Endothelial cell of umbilical vein (primary cell): Measurements from ENCODE around the gene DR1. TPM values are rescaled to one million over a fixed set of nuclear protein-coding genes. Genes with fewer than 3 reads are reported as not detected.

Experiments
- BruUV-seq: library from RNA; stranded (reverse); fragments of 400-500 nt; replicated peaks from 2 replicates; lab custom pipeline; 2021; lab: Mats Ljungman, UMichigan
- CTCF ChIA-PET: fragments of 300-600, 350-600 bp; sonication (Branson Sonifier 250); formaldehyde crosslinking; loops from one replicate; lab custom pipeline; 2021; ENCODE audit warnings: antibody characterized with exemption, inconsistent platforms; lab: Charles Lee
- POLR2A ChIA-PET: fragments of 300-600, 350-600 bp; sonication (Branson Sonifier 250); formaldehyde crosslinking; loops from one replicate; lab custom pipeline; 2021; ENCODE audit warnings: antibody characterized with exemption, inconsistent platforms; lab: Charles Lee
- DNase-seq: peaks from one replicate; pipeline ENCODE4 v3.0.0-alpha.2; 2011; ENCODE audit warnings: low read depth, low spot score
- FAIRE-seq: peaks from 2 replicates; lab custom pipeline; 2011; peaks lifted over from hg19 to GRCh38; lab: Jason Lieb, UNC
- H2AFZ ChIP-seq: 2 replicates; pipeline ENCODE4 v1.6.0; 2012; ENCODE audit warnings: low read depth, low read length, control low read depth, inconsistent platforms
- H3K27ac ChIP-seq: 2 replicates; pipeline ENCODE4 v1.5.1; 2011; ENCODE audit warnings: low read depth, mild to moderate bottlenecking, control low read depth, low read length, moderate library complexity; ENCODE audit not compliant: insufficient read depth
- H3K27me3 ChIP-seq, 2 experiments: 2 replicates each; pipeline versions ENCODE4 v1.6.0 to v1.6.1; 2011; ENCODE audit warnings: low read length in 2 of 2, mixed read lengths in 1 of 2; ENCODE audit not compliant: control insufficient read depth in 2 of 2, insufficient read depth in 2 of 2
- H3K36me3 ChIP-seq, 2 experiments: 2 replicates in 1 of 2; 3 replicates in 1 of 2; pipeline ENCODE4 v1.5.1; 2011; ENCODE audit warnings: low read length in 2 of 2, mild to moderate bottlenecking in 1 of 2, moderate library complexity in 1 of 2; ENCODE audit not compliant: control insufficient read depth in 2 of 2, insufficient read depth in 2 of 2; ENCODE audit errors: extremely low read depth in 1 of 2
- H3K4me1 ChIP-seq: 3 replicates; pipeline ENCODE4 v1.5.1; 2011; ENCODE audit warnings: mild to moderate bottlenecking, low read length; ENCODE audit not compliant: control insufficient read depth, insufficient read depth; ENCODE audit errors: extremely low read depth
- H3K4me2 ChIP-seq: 2 replicates; pipeline ENCODE4 v1.6.1; 2011; ENCODE audit warnings: low read length, control low read depth, mixed read lengths; ENCODE audit not compliant: insufficient read depth
- H3K4me3 ChIP-seq, 3 experiments: fragments of 200-600 bp in 1 of 3; sonication (generic), shearing (Covaris generic) in 1 of 3; replicated peaks in 1 of 3; 2 replicates each; pipeline ENCODE4 v1.5.1; 2011 to 2016; ENCODE audit warnings: control low read depth in 3 of 3, low read length in 3 of 3, mild to moderate bottlenecking in 2 of 3, inconsistent platforms in 1 of 3, low read depth in 1 of 3, moderate library complexity in 1 of 3; ENCODE audit not compliant: insufficient read depth in 1 of 3
- H3K79me2 ChIP-seq: 2 replicates; pipeline ENCODE4 v1.6.0; 2012; ENCODE audit warnings: low read length, inconsistent platforms; ENCODE audit not compliant: control insufficient read depth, insufficient read depth
- H3K9ac ChIP-seq: replicated peaks from 2 replicates; pipeline ENCODE3; 2011; ENCODE audit warnings: low read length, control low read depth; ENCODE audit not compliant: insufficient read depth; ENCODE audit errors: extremely low read depth
- H3K9me1 ChIP-seq: replicated peaks from 3 replicates; pipeline ENCODE4 v1.6.0; 2011; ENCODE audit warnings: mild to moderate bottlenecking, low read length; ENCODE audit not compliant: control insufficient read depth, insufficient read depth; ENCODE audit errors: extremely low read depth
- H3K9me3 ChIP-seq: replicated peaks from 2 replicates; pipeline ENCODE4 v1.5.1; 2012; ENCODE audit warnings: low read length, inconsistent platforms; ENCODE audit not compliant: control insufficient read depth, insufficient read depth
- H4K20me1 ChIP-seq: replicated peaks from 2 replicates; pipeline ENCODE3; 2011; ENCODE audit warnings: mild to moderate bottlenecking, low read length; ENCODE audit not compliant: control insufficient read depth, insufficient read depth; ENCODE audit errors: extremely low read depth
- CTCF ChIP-seq, 2 donors: IDR thresholded peaks; 1 replicate in 1 of 2; 2 replicates in 1 of 2; pipeline ENCODE4 v1.5.1; 2011; ENCODE audit warnings: low read length in 2 of 2, mild to moderate bottlenecking in 2 of 2, moderate library complexity in 2 of 2, control low read depth in 1 of 2, inconsistent platforms in 1 of 2, low read depth in 1 of 2; ENCODE audit not compliant: insufficient read depth in 1 of 2; ENCODE audit errors: extremely low read depth in 1 of 2
- EZH2 ChIP-seq: IDR thresholded peaks from 2 replicates; pipeline ENCODE4 v1.6.1; 2012; ENCODE audit warnings: borderline replicate concordance, low read depth, mild to moderate bottlenecking, moderate library complexity, low read length, inconsistent platforms; ENCODE audit not compliant: severe bottlenecking
- FOS ChIP-seq: IDR thresholded peaks from 2 replicates; pipeline ENCODE4 v1.6.1; 2011; ENCODE audit warnings: mild to moderate bottlenecking, low read length, moderate library complexity, borderline replicate concordance; ENCODE audit not compliant: insufficient read depth
- GATA2 ChIP-seq: IDR thresholded peaks from 2 replicates; pipeline ENCODE4 v1.7.0; 2011; ENCODE audit warnings: low read depth, mild to moderate bottlenecking, moderate library complexity, mixed read lengths, low read length; ENCODE audit not compliant: insufficient read length, insufficient read depth
- JUN ChIP-seq: IDR thresholded peaks from 2 replicates; pipeline ENCODE4 v1.6.1; 2011; ENCODE audit warnings: borderline replicate concordance, low read depth; ENCODE audit not compliant: insufficient read length, insufficient read depth
- MAX ChIP-seq: IDR thresholded peaks from 2 replicates; pipeline ENCODE4 v1.6.1; 2011; ENCODE audit not compliant: insufficient read depth, insufficient read length
- MYC ChIP-seq: IDR thresholded peaks from one replicate; pipeline ENCODE4 v1.6.1; 2011; ENCODE audit warnings: mild to moderate bottlenecking, low read depth, low read length
- POLR2A ChIP-seq: IDR thresholded peaks from 2 replicates; pipeline ENCODE4 v1.6.1; 2012; ENCODE audit warnings: low read depth, mild to moderate bottlenecking, control low read depth, low read length
- POLR2AphosphoS5 ChIP-seq: IDR thresholded peaks from 2 replicates; pipeline ENCODE4 v1.6.1; 2012; ENCODE audit warnings: low read depth, mild to moderate bottlenecking, control low read depth, low read length, moderate library complexity; ENCODE audit not compliant: insufficient read depth
- dilution Hi-C: fragments of 300-500 bp; cut with MboI; formaldehyde crosslinking; loops from one replicate; pipeline ENCODE4 v1.15.0; 2019; ENCODE audit warnings: low sequenced_read_pairs; ENCODE audit not compliant: extremely low pct_ligation_motif_present
- intact Hi-C: fragments of 100-400 bp; cut with micrococcal nuclease; formaldehyde crosslinking; loops from one replicate; pipeline ENCODE4 v1.10.0; 2022
- polyA plus RNA-seq, 4 experiments: library from polyadenylated mRNA; depleted of rRNA in 3 of 4; stranded (reverse) in 3 of 4; unstranded in 1 of 4; fragments of >200 nt; gene quantifications; 2 replicates each; pipeline versions ENCODE4 v1.2.1 to v1.2.3, GENCODE V29; 2011 to 2012; ENCODE audit warnings: missing spikeins in 1 of 4
- total RNA-seq: library from RNA; stranded (reverse); gene quantifications from 2 replicates; pipeline ENCODE4 v1.2.3, GENCODE V29; 2021

DR1 gene
- total and polyA plus RNA-seq, 2 donors (not counting 3 experiments of a cell fraction or from before 2014, with no cell fraction given): 11.7 to 49.4 TPM

DNA sequence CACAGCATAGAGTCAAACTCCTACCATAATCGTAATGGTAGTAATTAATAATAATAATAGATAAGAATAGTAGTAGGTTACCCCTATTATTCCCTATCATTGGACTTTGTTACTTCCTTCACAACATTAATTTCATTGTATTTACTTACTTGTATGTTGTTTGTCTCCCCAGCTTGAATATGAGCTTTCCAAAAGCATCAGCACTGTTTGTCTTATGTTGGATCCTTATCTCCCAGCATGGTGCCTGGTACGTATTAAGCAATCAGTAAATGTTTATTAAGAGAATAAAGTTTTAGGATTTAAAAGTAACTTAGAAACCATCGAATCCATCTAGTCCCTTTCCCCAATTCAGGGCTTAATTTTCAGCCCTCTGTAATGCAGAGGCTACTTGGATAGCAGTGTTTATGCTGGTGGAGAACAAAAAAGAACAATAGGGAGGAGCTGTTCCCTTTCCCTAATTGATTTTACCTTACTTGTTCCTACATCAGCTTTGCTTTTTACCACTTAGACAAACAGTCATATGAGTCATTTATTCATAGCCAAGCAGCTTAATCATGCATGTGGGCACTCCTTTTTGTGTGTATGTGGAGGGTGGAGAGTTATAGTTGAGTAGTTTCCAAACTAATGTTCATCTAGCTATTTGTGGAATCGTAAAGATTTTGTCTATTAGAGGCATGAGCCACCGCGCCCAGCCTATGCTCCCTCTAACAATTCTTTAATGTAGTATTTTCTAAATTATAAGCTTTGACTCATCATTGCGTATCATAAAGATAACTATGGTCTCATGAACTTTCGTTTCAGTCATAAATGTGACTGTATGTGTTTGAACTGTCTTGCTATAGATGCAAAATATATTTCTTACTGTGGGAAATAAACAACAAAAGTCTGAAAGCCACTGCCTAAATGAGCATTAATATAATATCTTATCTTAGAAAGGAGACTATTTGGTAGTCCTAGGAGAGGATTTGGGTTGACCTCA is 20.9 kb upstream of the DR1 start:
- ChIA-PET POLR2A (no interaction called here), CTCF (interaction anchor here (1.3 to 3.0 kb wide), 4 partner anchors 11 to 331 kb away, joined by 3 to 17 read pairs (median 3); no protein-coding TSS in a partner anchor)
- Histone ChIP-seq H3K4me2 (no peak overlapping the region), H3K4me1 (no peaks in the 10 kb centered on the region), H4K20me1 (no peaks in the 10 kb centered on the region), H3K9me3 (no peaks in the 10 kb centered on the region), H3K9ac (no peak overlapping the region), H3K36me3 (no peaks in the 10 kb centered on the region), H3K79me2 (no peaks in the 10 kb centered on the region), H2AFZ (no peak overlapping the region), H3K4me3 (no peak overlapping the region), H3K9me1 (no peaks in the 10 kb centered on the region), H3K27me3 (no peaks in the 10 kb centered on the region), H3K27ac (no peak overlapping the region)
- FAIRE-seq (peak; percentile 73), DNase-seq (no peak)
- no TSS peak for BruUV-seq
- intact Hi-C loops (no loop called here), dilution Hi-C loops (no loop called here)
- TF ChIP-seq POLR2AphosphoS5 (no peak), EZH2 (no peak), GATA2 (no peak), MYC (no peak), CTCF (IDR thresholded peaks at IDR 0.05; ENCODE audit: extremely low read depth in 1 of 2, insufficient read depth in 1 of 2, low read depth in 1 of 2, low read length in 2 of 2) (no peak), FOS (peak; percentile 52), MAX (no peak), JUN (no peak), POLR2A (no peak)
